SK-N-SH treated with all-trans-retinoic acid at 6 μM for 48 hours (cell line): ENCODE results near the gene MTRF1.
A peak's percentile ranks its signal among the peaks of the same experiment; 100 is the strongest.

Source experiments
- ATAC-seq: fragments of 200-7000 bp; cut with Tn5 transposase; 3 replicates; pipeline ENCODE4 v1.9.1; 2020; ENCODE audit warnings: mild to moderate bottlenecking, moderate library complexity
- ARNTL ChIP-seq: fragments of 450-650 bp; formaldehyde crosslinking; IDR thresholded peaks from 2 replicates; pipeline ENCODE4 v1.5.0; 2020; ENCODE audit warnings: low read depth, mild to moderate bottlenecking, moderate library complexity, borderline replicate concordance
- BACH2 ChIP-seq: fragments of 250-450 bp; sonication (Bioruptor Pico); IDR thresholded peaks from 2 replicates; pipeline ENCODE4 v1.9.0; 2021; ENCODE audit warnings: mild to moderate bottlenecking, borderline replicate concordance
- CREB5 ChIP-seq: fragments of 250-450 bp; sonication (Bioruptor Pico); IDR thresholded peaks from 2 replicates; pipeline ENCODE4 v1.5.1; 2020; ENCODE audit warnings: low read depth, mild to moderate bottlenecking, moderate library complexity
- CSDC2 ChIP-seq: fragments of 250-450 bp; sonication (Bioruptor Pico); IDR thresholded peaks from 2 replicates; pipeline ENCODE4 v1.5.0; 2020; ENCODE audit warnings: mild to moderate bottlenecking, moderate library complexity
- CSRNP3 ChIP-seq: fragments of 250-450 bp; sonication (Bioruptor Pico); IDR thresholded peaks from 2 replicates; pipeline ENCODE4 v1.5.1; 2021; ENCODE audit warnings: mild to moderate bottlenecking, moderate library complexity
- ESRRG ChIP-seq: fragments of 250-450 bp; sonication (Bioruptor Pico); IDR thresholded peaks from 2 replicates; pipeline ENCODE4 v1.6.1; 2021; ENCODE audit warnings: mild to moderate bottlenecking
- GLIS3 ChIP-seq: fragments of 250-450 bp; sonication (Bioruptor Pico); IDR thresholded peaks from 2 replicates; pipeline ENCODE4 v1.5.0; 2020; ENCODE audit warnings: mild to moderate bottlenecking, moderate library complexity
- ISL1 ChIP-seq: fragments of 250-450 bp; sonication (Bioruptor Pico); IDR thresholded peaks from 2 replicates; pipeline ENCODE4 v2.1.2; 2022; ENCODE audit warnings: mild to moderate bottlenecking, moderate library complexity
- OSR1 ChIP-seq: fragments of 250-450 bp; sonication (Bioruptor Pico); IDR thresholded peaks from 2 replicates; pipeline ENCODE4 v1.8.0; 2022; ENCODE audit warnings: moderate library complexity, mild to moderate bottlenecking, inconsistent platforms
- PPARA ChIP-seq: fragments of 250-450 bp; sonication (Bioruptor Pico); IDR thresholded peaks from 2 replicates; pipeline ENCODE4 v1.5.0; 2020; ENCODE audit warnings: mild to moderate bottlenecking, borderline replicate concordance
- RARB ChIP-seq: fragments of 250-450 bp; sonication (Bioruptor Pico); IDR thresholded peaks from 2 replicates; pipeline ENCODE4 v1.8.0; 2021; ENCODE audit warnings: mild to moderate bottlenecking, moderate library complexity
- TCF4 ChIP-seq: fragments of 250-450 bp; sonication (Bioruptor Pico); IDR thresholded peaks from 2 replicates; pipeline ENCODE4 v1.8.0; 2021; ENCODE audit warnings: mild to moderate bottlenecking, moderate library complexity, borderline replicate concordance
- TOX ChIP-seq: fragments of 250-450 bp; sonication (Bioruptor Pico); IDR thresholded peaks from 2 replicates; pipeline ENCODE4 v1.8.0; 2021; ENCODE audit warnings: mild to moderate bottlenecking, moderate library complexity, borderline replicate concordance
- ZFP3 ChIP-seq: fragments of 250-450 bp; sonication (Bioruptor Pico); IDR thresholded peaks from 2 replicates; pipeline ENCODE4 v1.5.0; 2020; ENCODE audit warnings: mild to moderate bottlenecking, moderate library complexity
- ZFP30 ChIP-seq: fragments of 450-650 bp; formaldehyde crosslinking; IDR thresholded peaks from 2 replicates; pipeline ENCODE4 v1.5.0; 2022; ENCODE audit warnings: mild to moderate bottlenecking, moderate library complexity
- ZNF565 ChIP-seq: fragments of 450-650 bp; formaldehyde crosslinking; conservative IDR thresholded peaks from 2 replicates; pipeline ENCODE4 v1.5.0; 2020; ENCODE audit warnings: low read depth, mild to moderate bottlenecking, moderate library complexity
- ZNF70 ChIP-seq: fragments of 450-650 bp; formaldehyde crosslinking; IDR thresholded peaks from 2 replicates; pipeline ENCODE4 v1.5.0; 2020; ENCODE audit warnings: mild to moderate bottlenecking, moderate library complexity
- ZNF8 ChIP-seq: fragments of 450-650 bp; formaldehyde crosslinking; IDR thresholded peaks from 2 replicates; pipeline ENCODE4 v1.5.0; 2020; ENCODE audit warnings: mild to moderate bottlenecking, moderate library complexity
- TF ChIP-seq, protein P1 (sequence below): fragments of 250-450 bp; sonication (Bioruptor Pico); IDR thresholded peaks from 2 replicates; pipeline ENCODE4 v1.8.0; 2021; ENCODE audit warnings: low read depth, mild to moderate bottlenecking, moderate library complexity, borderline replicate concordance
- TF ChIP-seq, protein P2 (sequence below): fragments of 250-450 bp; sonication (Bioruptor Pico); IDR thresholded peaks from 2 replicates; pipeline ENCODE4 v1.8.0; 2020; ENCODE audit warnings: mild to moderate bottlenecking, moderate library complexity, borderline replicate concordance
- TF ChIP-seq, protein P3 (sequence below): fragments of 250-450 bp; sonication (Bioruptor Pico); IDR thresholded peaks from 2 replicates; pipeline ENCODE4 v1.5.0; 2020; ENCODE audit warnings: mild to moderate bottlenecking, moderate library complexity

The MTRF1 gene

DNA sequence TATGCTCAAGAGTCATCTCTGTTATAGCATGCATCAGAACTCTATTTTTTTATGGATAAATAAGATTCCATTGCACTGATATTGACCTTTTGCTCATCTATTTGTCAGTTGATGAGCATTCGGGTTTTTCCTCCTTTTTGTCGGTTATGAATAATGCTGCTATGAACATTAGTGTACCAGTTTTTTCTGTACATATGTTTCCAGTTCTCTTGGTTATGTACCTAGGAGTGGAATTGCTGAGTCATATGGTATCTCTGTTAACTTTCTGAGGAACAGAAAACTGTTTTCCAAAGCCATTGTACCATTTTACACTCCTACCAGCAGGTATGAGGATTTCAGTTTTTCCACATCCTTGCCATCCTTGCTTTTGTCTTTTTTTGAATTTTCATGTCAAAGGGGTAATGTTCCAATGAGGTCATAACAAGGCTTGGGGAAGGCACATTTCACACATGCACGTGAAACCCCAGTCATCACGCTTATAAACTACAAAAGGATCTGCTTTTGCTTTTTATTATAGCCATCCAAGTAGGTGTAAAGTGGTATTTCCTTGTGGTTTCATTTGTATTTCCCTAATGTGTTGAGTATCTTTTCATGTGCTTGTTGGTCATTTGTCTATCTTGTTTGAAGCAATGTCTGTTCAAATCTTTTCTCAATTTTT is 83.7 kb downstream of the MTRF1 start:
- TF ChIP-seq ZFP3 (CRISPR knock-in tag): no peak
- no peak for TF ChIP-seq RARB (CRISPR knock-in tag)
- no peak for TF ChIP-seq CSRNP3
- no peak for TF ChIP-seq ZNF565 (CRISPR knock-in tag)
- no peak for TF ChIP-seq TOX (CRISPR knock-in tag)
- no peak for TF ChIP-seq CSDC2 (CRISPR knock-in tag)
- no peak for TF ChIP-seq ZNF8 (CRISPR knock-in tag)
- TF ChIP-seq, protein P1, sequence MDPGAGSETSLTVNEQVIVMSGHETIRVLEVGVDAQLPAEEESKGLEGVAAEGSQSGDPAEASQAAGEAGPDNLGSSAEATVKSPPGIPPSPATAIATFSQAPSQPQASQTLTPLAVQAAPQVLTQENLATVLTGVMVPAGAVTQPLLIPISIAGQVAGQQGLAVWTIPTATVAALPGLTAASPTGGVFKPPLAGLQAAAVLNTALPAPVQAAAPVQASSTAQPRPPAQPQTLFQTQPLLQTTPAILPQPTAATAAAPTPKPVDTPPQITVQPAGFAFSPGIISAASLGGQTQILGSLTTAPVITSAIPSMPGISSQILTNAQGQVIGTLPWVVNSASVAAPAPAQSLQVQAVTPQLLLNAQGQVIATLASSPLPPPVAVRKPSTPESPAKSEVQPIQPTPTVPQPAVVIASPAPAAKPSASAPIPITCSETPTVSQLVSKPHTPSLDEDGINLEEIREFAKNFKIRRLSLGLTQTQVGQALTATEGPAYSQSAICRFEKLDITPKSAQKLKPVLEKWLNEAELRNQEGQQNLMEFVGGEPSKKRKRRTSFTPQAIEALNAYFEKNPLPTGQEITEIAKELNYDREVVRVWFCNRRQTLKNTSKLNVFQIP (CRISPR knock-in tag): no peak
- no peak for TF ChIP-seq GLIS3 (CRISPR knock-in tag)
- no peak for TF ChIP-seq ZFP30 (CRISPR knock-in tag)
- TF ChIP-seq ZNF70 (CRISPR knock-in tag): no peak
- no peak for TF ChIP-seq CREB5 (CRISPR knock-in tag)
- no peak for TF ChIP-seq BACH2
- TF ChIP-seq ISL1 (CRISPR knock-in tag): no peak
- TF ChIP-seq OSR1 (CRISPR knock-in tag): no peak
- TF ChIP-seq TCF4 (CRISPR knock-in tag): no peak
- TF ChIP-seq, protein P2, sequence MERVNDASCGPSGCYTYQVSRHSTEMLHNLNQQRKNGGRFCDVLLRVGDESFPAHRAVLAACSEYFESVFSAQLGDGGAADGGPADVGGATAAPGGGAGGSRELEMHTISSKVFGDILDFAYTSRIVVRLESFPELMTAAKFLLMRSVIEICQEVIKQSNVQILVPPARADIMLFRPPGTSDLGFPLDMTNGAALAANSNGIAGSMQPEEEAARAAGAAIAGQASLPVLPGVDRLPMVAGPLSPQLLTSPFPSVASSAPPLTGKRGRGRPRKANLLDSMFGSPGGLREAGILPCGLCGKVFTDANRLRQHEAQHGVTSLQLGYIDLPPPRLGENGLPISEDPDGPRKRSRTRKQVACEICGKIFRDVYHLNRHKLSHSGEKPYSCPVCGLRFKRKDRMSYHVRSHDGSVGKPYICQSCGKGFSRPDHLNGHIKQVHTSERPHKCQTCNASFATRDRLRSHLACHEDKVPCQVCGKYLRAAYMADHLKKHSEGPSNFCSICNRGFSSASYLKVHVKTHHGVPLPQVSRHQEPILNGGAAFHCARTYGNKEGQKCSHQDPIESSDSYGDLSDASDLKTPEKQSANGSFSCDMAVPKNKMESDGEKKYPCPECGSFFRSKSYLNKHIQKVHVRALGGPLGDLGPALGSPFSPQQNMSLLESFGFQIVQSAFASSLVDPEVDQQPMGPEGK: no peak
- TF ChIP-seq, protein P3, sequence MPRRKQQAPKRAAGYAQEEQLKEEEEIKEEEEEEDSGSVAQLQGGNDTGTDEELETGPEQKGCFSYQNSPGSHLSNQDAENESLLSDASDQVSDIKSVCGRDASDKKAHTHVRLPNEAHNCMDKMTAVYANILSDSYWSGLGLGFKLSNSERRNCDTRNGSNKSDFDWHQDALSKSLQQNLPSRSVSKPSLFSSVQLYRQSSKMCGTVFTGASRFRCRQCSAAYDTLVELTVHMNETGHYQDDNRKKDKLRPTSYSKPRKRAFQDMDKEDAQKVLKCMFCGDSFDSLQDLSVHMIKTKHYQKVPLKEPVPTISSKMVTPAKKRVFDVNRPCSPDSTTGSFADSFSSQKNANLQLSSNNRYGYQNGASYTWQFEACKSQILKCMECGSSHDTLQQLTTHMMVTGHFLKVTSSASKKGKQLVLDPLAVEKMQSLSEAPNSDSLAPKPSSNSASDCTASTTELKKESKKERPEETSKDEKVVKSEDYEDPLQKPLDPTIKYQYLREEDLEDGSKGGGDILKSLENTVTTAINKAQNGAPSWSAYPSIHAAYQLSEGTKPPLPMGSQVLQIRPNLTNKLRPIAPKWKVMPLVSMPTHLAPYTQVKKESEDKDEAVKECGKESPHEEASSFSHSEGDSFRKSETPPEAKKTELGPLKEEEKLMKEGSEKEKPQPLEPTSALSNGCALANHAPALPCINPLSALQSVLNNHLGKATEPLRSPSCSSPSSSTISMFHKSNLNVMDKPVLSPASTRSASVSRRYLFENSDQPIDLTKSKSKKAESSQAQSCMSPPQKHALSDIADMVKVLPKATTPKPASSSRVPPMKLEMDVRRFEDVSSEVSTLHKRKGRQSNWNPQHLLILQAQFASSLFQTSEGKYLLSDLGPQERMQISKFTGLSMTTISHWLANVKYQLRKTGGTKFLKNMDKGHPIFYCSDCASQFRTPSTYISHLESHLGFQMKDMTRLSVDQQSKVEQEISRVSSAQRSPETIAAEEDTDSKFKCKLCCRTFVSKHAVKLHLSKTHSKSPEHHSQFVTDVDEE: no peak
- TF ChIP-seq ESRRG (CRISPR knock-in tag): no peak
- TF ChIP-seq ARNTL: no peak
- ATAC-seq: peak; percentile 54; the same call in 2 of the 3 replicates

DNA sequence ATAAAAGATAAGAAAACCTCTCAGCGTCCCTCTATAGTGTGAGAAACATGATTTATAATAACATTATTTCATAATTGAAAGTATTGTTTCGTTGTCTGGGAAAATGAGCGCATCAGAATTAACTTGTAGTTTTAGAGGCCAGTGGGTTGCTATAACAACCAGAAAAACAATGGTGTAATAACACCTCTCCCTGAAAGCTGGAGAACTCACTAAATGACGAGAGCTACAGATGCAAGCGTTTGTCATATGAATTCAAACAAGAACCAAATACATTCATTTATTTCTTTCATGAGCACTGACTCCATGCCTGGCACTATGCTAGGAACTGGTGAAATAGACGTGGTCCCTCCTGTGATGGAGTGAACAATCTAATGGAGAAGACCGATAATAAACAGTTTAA is 85.3 kb downstream of the MTRF1 start:
- TF ChIP-seq, protein P3: no peak
- TF ChIP-seq TOX (CRISPR knock-in tag) (no peak), CSRNP3 (no peak), ZFP3 (CRISPR knock-in tag) (no peak), ISL1 (CRISPR knock-in tag) (no peak), OSR1 (CRISPR knock-in tag) (no peak), BACH2 (no peak), GLIS3 (CRISPR knock-in tag) (no peak), PPARA (no peak), ARNTL (no peak)
- TF ChIP-seq, protein P2: no peak
- TF ChIP-seq, all 23 proteins: peak for 0
- ATAC-seq: no peak
